Activated T-helper 17 cell treated with anti-CD3 and anti-CD28 coated beads, Interleukin-2, amount 50 U/mL, for 72 hours (primary cell): Measurements from ENCODE around the gene ACBD6. TPM values are rescaled to one million over a fixed set of nuclear protein-coding genes. Genes with fewer than 3 reads are reported as not detected.

Experiments
- ATAC-seq: fragments of 150-1000 bp; cut with Tn5 transposase; replicated peaks from 2 replicates; pipeline ENCODE4 v1.10.0; 2021; ENCODE audit warnings: mild to moderate bottlenecking, moderate library complexity
- H3K27ac Mint-ChIP-seq: one replicate; pipeline ENCODE4 v1.8.0; 2022; ENCODE audit warnings: mixed read lengths
- H3K27me3 Mint-ChIP-seq: one replicate; pipeline ENCODE4 v1.8.0; 2022; ENCODE audit warnings: mixed read lengths
- H3K36me3 Mint-ChIP-seq: one replicate; pipeline ENCODE4 v1.8.0; 2022; ENCODE audit warnings: low read depth, mild to moderate bottlenecking, mixed read lengths
- H3K4me1 Mint-ChIP-seq: one replicate; pipeline ENCODE4 v1.8.0; 2022; ENCODE audit warnings: mixed read lengths
- H3K4me3 Mint-ChIP-seq: one replicate; pipeline ENCODE4 v1.8.0; 2022; ENCODE audit warnings: mild to moderate bottlenecking, mixed read lengths
- H3K9me3 Mint-ChIP-seq: one replicate; pipeline ENCODE4 v1.8.0; 2022; ENCODE audit warnings: mixed read lengths
- total RNA-seq, 2 donors: library from RNA; stranded (reverse); gene quantifications; one replicate each; pipeline ENCODE4 v1.2.3, GENCODE V29; 2022

The ACBD6 gene
- total RNA-seq, 2 donors from 2014 or later = 33.4 to 41.9 TPM

GRCh38 chr1:180269645-180270529 lies 232.5 kb downstream of the ACBD6 start:
- no peaks in the 10 kb centered on the region for H3K4me1 Mint-ChIP-seq
- H3K27me3 Mint-ChIP-seq = no peaks in the 10 kb centered on the region
- ATAC-seq = no peak
- no peak overlapping the region for H3K27ac Mint-ChIP-seq
- no peak overlapping the region for H3K4me3 Mint-ChIP-seq
- no peaks in the 10 kb centered on the region for H3K9me3 Mint-ChIP-seq
- peaks cover 3% of the 10 kb centered on the region for H3K36me3 Mint-ChIP-seq

- H3K4me1 Mint-ChIP-seq = no peaks in the 10 kb centered on the region
- H3K4me3 Mint-ChIP-seq = no peak overlapping the region
- no peaks in the 10 kb centered on the region for H3K27me3 Mint-ChIP-seq
- no peak overlapping the region for H3K27ac Mint-ChIP-seq
- H3K36me3 Mint-ChIP-seq = no peaks in the 10 kb centered on the region
- ATAC-seq = no peak
- H3K9me3 Mint-ChIP-seq = no peaks in the 10 kb centered on the region
These were observed 233.8 kb downstream of the ACBD6 start for GRCh38 chr1:180268556-180269075.

DNA sequence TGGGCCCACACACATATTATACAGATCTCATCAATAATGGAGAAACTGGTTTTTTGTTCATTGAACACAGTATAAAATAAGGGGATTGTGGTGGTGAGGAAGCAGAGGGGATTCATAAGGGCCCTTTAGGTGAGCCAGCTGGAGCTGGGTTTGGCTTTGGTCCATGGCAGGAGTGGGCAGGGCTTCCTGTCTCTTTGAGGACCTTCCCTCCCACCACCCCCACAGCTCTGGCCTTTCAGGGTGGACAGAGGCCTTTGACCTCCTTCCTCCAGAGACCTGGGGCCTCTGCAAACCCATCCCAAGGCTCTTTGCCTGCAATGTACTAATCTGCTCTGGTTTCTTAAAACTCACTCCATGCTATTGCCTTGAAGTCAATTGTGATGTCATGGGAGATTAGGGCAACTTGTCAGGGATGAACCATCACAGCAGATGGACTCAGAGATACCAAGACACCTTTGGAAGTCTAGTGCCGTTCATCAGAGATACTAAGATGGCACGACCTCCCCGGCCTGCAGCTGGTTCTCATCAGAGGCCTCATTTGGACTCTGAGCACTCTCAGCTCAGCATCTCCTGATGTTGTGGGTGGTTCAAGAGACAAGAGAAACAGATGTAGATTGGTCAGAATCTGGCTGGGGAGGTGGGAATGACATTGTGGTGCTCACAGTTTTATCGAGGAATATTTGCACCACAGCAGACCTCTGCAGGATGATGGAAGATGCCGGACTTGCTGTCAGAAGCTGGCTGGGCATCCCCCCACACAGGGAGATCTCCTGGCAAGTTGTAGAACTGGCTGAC lies 234.4 kb downstream of the ACBD6 start:
- no peak for ATAC-seq

GRCh38 chr1:180267211-180267561 lies 235.2 kb downstream of the ACBD6 start:
- no peak for ATAC-seq
- H3K4me1 Mint-ChIP-seq = no peaks in the 10 kb centered on the region
- no peak overlapping the region for H3K27ac Mint-ChIP-seq
- H3K4me3 Mint-ChIP-seq = no peak overlapping the region
- H3K27me3 Mint-ChIP-seq = no peaks in the 10 kb centered on the region
- H3K36me3 Mint-ChIP-seq = no peaks in the 10 kb centered on the region
- H3K9me3 Mint-ChIP-seq = no peaks in the 10 kb centered on the region

More for the DNA sequence above, 234.4 kb downstream of the ACBD6 start:
- no peaks in the 10 kb centered on the region for H3K36me3 Mint-ChIP-seq
- H3K4me3 Mint-ChIP-seq = no peak overlapping the region
- H3K9me3 Mint-ChIP-seq = no peaks in the 10 kb centered on the region
- no peaks in the 10 kb centered on the region for H3K27me3 Mint-ChIP-seq
- no peak overlapping the region for H3K27ac Mint-ChIP-seq
- no peaks in the 10 kb centered on the region for H3K4me1 Mint-ChIP-seq

- Mint-ChIP-seq H3K4me3 (no peak overlapping the region), H3K9me3 (no peaks in the 10 kb centered on the region), H3K27me3 (no peaks in the 10 kb centered on the region), H3K4me1 (no peaks in the 10 kb centered on the region), H3K27ac (no peak overlapping the region), H3K36me3 (no peaks in the 10 kb centered on the region)
- no peak for ATAC-seq
These were observed 235.8 kb downstream of the ACBD6 start for GRCh38 chr1:180266275-180267210.

GRCh38 chr1:180265871-180266270 lies 236.5 kb downstream of the ACBD6 start:
- Mint-ChIP-seq H3K4me3 (no peak overlapping the region), H3K4me1 (no peaks in the 10 kb centered on the region), H3K36me3 (no peaks in the 10 kb centered on the region), H3K9me3 (no peaks in the 10 kb centered on the region), H3K27ac (no peak overlapping the region), H3K27me3 (no peaks in the 10 kb centered on the region)
- ATAC-seq = no peak

DNA sequence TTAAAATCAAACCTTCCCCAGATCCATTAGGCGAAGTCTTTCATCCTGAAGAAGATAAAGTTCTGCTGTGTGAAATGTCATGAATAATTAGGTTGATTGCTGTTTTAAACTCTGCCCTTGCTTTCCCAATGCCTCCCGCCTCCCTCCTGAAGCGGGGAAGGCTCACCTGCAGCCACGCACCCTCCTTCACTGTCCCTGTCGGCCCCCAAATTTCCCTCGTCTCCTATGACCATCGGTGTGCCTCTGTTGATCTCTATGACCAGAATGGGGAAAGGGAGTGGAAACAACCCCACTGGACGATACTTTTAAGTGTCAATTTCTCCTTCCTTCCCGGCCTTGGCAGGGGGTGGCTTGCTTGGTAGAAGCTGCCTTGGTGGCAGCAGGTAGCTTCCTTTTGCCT lies 237.2 kb downstream of the ACBD6 start:
- no peaks in the 10 kb centered on the region for H3K9me3 Mint-ChIP-seq
- H3K4me3 Mint-ChIP-seq = no peak overlapping the region
- no peaks in the 10 kb centered on the region for H3K4me1 Mint-ChIP-seq
- H3K27ac Mint-ChIP-seq = no peak overlapping the region
- no peaks in the 10 kb centered on the region for H3K27me3 Mint-ChIP-seq
- ATAC-seq = no peak
- no peaks in the 10 kb centered on the region for H3K36me3 Mint-ChIP-seq

GRCh38 chr1:180264595-180264994 lies 237.8 kb downstream of the ACBD6 start:
- H3K27ac Mint-ChIP-seq = no peak overlapping the region

DNA sequence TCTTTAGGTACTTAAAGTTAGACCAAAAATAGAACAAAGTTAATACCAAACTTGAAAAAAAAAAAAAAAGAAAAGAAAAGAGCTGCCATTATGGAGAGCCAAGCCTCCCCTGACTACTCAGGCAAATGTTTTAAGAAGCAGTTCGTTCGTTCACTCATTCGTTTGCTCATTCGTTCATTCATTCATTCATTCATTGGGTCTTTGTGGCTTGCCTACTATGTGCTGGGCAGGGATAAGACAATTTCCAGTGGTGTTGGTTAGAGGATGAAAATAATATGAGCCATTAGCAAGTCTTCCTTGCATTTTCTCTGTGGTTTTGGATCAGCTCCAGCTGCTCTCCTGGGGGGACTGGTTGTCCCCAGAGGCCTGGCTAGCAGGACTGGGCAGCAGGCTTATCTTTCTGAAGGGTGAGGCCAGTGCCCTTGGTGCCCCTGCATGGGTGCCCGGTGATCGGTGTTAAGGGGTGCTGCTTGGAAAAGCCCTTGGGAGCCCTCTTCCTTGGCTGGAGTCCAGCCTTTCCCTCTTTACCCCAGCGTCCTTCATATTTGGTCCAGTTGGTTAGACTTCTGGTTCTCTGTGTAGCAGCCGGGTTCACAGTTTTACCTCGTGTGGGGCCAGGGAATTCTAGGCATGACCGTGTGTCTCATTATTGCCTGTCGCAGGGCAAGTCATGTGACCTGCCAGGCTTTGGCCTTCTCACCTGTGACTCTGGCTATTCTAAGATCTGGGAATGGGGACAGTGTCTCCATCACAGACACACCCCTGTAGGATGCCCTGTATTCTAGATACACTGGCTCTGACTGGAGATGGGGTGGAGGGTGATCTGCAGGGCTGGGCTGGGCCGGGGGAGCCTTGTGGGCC lies 239.5 kb downstream of the ACBD6 start:
- Mint-ChIP-seq H3K4me3 (no peak overlapping the region), H3K4me1 (no peaks in the 10 kb centered on the region), H3K27ac (no peak overlapping the region), H3K27me3 (peaks cover 6% of the 10 kb centered on the region), H3K36me3 (no peaks in the 10 kb centered on the region), H3K9me3 (no peaks in the 10 kb centered on the region)
- no peak for ATAC-seq

More at GRCh38 chr1:180264595-180264994, 237.8 kb downstream of the ACBD6 start:
- H3K4me1 Mint-ChIP-seq = no peaks in the 10 kb centered on the region
- ATAC-seq = no peak
- H3K27me3 Mint-ChIP-seq = no peaks in the 10 kb centered on the region
- H3K36me3 Mint-ChIP-seq = no peaks in the 10 kb centered on the region
- no peaks in the 10 kb centered on the region for H3K9me3 Mint-ChIP-seq
- no peak overlapping the region for H3K4me3 Mint-ChIP-seq

DNA sequence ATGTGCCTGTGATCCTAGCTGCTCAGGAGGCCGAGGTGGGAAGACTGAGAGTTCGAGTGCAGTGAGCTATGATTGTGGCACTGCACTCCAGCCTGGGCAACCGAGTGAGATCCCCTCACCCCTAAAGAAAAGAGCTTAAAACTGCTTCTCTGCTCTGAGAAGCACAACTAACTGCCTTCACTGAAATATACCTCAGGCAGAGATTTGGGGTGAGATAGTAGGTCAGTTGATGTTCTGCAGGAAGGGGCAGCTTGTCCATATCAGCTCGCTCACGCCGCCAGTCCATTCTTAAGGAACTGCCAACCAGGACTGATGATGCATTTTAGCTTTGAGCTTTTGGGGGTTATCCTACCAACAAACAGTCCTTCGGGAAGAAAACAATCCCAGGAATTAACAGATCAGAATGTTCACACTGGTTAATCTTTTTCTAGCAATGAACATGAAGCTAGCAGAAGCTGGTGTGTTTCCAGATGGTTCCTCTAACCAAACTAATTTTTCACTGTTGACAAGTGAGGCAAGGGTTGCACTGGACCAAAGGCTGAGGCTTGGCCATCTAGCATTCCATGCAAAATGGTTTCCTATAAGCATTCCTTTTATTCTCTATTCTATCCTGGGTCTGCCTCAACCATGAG lies 240.7 kb downstream of the ACBD6 start:
- H3K27ac Mint-ChIP-seq = no peak overlapping the region

GRCh38 chr1:180261030-180261429 lies 241.3 kb downstream of the ACBD6 start:
- H3K9me3 Mint-ChIP-seq = no peaks in the 10 kb centered on the region
- no peak overlapping the region for H3K4me3 Mint-ChIP-seq
- H3K27me3 Mint-ChIP-seq = peaks cover 15% of the 10 kb centered on the region
- H3K36me3 Mint-ChIP-seq = no peaks in the 10 kb centered on the region
- no peak overlapping the region for H3K27ac Mint-ChIP-seq
- no peak for ATAC-seq
- H3K4me1 Mint-ChIP-seq = no peaks in the 10 kb centered on the region

More for the DNA sequence above, 240.7 kb downstream of the ACBD6 start:
- no peaks in the 10 kb centered on the region for H3K9me3 Mint-ChIP-seq
- no peak for ATAC-seq
- H3K4me1 Mint-ChIP-seq = no peaks in the 10 kb centered on the region
- peaks cover 12% of the 10 kb centered on the region for H3K27me3 Mint-ChIP-seq
- no peak overlapping the region for H3K4me3 Mint-ChIP-seq
- H3K36me3 Mint-ChIP-seq = no peaks in the 10 kb centered on the region

GRCh38 chr1:180260541-180260940 lies 241.8 kb downstream of the ACBD6 start:
- H3K9me3 Mint-ChIP-seq = no peaks in the 10 kb centered on the region
- H3K36me3 Mint-ChIP-seq = no peaks in the 10 kb centered on the region
- peaks cover 15% of the 10 kb centered on the region for H3K27me3 Mint-ChIP-seq
- no peak overlapping the region for H3K4me3 Mint-ChIP-seq
- no peak overlapping the region for H3K27ac Mint-ChIP-seq
- H3K4me1 Mint-ChIP-seq = no peaks in the 10 kb centered on the region
- ATAC-seq = no peak
